ENCODE results near the gene TAOK2.
"Not testable (repeated sequence)": the region's sequence is repeated elsewhere in the genome, so short reads cannot be mapped to it uniquely, and the experiment has no call there.

TAOK2 gene

GRCh38 chr16:30004811-30005242 is 31.2 kb downstream of the TAOK2 start:
- no peak for DNase-seq

- peak; percentile 45 for DNase-seq
These were observed 31.9 kb downstream of the TAOK2 start for GRCh38 chr16:30005341-30006094.

- no peak for DNase-seq
These were observed 32.4 kb downstream of the TAOK2 start for GRCh38 chr16:30006095-30006473.

GRCh38 chr16:30006659-30007377 is 33.1 kb downstream of the TAOK2 start:
- DNase-seq, result no peak

- no peak for DNase-seq
These were observed 33.8 kb downstream of the TAOK2 start for GRCh38 chr16:30007378-30007895.

GRCh38 chr16:30009085-30009862 is 35.6 kb downstream of the TAOK2 start:
- DNase-seq, result no peak

- DNase-seq, result no peak
These were observed 36.5 kb downstream of the TAOK2 start for GRCh38 chr16:30009990-30010843.

GRCh38 chr16:30010844-30011713 is 37.4 kb downstream of the TAOK2 start, which contains the start of gene DOC2A:
DOC2A (minus strand) TSS chr16:30011027; CDS start chr16:30010222, 805 bp downstream.
- peak; percentile 67 for DNase-seq

- no peak for DNase-seq
These were observed 38.2 kb downstream of the TAOK2 start for GRCh38 chr16:30011714-30012504.

- DNase-seq, result not testable (repeated sequence)
These were observed 38.9 kb downstream of the TAOK2 start for GRCh38 chr16:30012598-30012997.

- DNase-seq, result not testable (repeated sequence)
These were observed 41.8 kb downstream of the TAOK2 start for GRCh38 chr16:30015450-30015849.

- no peak for DNase-seq
These were observed 43.0 kb downstream of the TAOK2 start for GRCh38 chr16:30016555-30017276.

- no peak for DNase-seq
These were observed 43.6 kb downstream of the TAOK2 start for GRCh38 chr16:30017277-30017656.

GRCh38 chr16:30017937-30018336 is 44.3 kb downstream of the TAOK2 start:
- DNase-seq, result not testable (repeated sequence)

- no peak for DNase-seq
These were observed 45.1 kb downstream of the TAOK2 start for GRCh38 chr16:30018731-30019158.

GRCh38 chr16:30022887-30023286 is 49.2 kb downstream of the TAOK2 start, which contains the start of gene C16orf92:
C16orf92 (plus strand) TSS chr16:30023198; CDS start chr16:30023341, 143 bp downstream.
- no peak for DNase-seq

GRCh38 chr16:30023586-30023985 is 49.9 kb downstream of the TAOK2 start:
- DNase-seq, result no peak

GRCh38 chr16:30024451-30024850 is 50.8 kb downstream of the TAOK2 start:
- no peak for DNase-seq

- no peak for DNase-seq
These were observed 51.5 kb downstream of the TAOK2 start for GRCh38 chr16:30025156-30025555.

Measured in COR-L47 (cell line).